HFFc6 (cell line): ENCODE measurements around the gene ARID2. TPM values are rescaled to one million over a fixed set of nuclear protein-coding genes. Genes with fewer than 3 reads are reported as not detected.

ENCODE experiments used
- DNase-seq: peaks from one replicate; pipeline ENCODE4 v3.0.0-alpha.2; 2018
- H3K27ac Mint-ChIP-seq: 2 replicates; pipeline ENCODE4 v1.8.0; 2020; ENCODE audit warnings: mild to moderate bottlenecking, mixed read lengths
- H3K27me3 Mint-ChIP-seq: 2 replicates; pipeline ENCODE4 v1.8.0; 2021; ENCODE audit warnings: mild to moderate bottlenecking, moderate library complexity, mixed read lengths; ENCODE audit not compliant: insufficient read depth
- H3K36me3 Mint-ChIP-seq: 2 replicates; pipeline ENCODE4 v1.8.0; 2021; ENCODE audit warnings: low read depth, mixed read lengths
- H3K4me1 Mint-ChIP-seq: 2 replicates; pipeline ENCODE4 v1.8.0; 2020; ENCODE audit warnings: low read depth, mixed read lengths
- H3K4me3 Mint-ChIP-seq: 2 replicates; pipeline ENCODE4 v1.8.0; 2020; ENCODE audit warnings: mild to moderate bottlenecking, moderate library complexity, mixed read lengths
- H3K9me3 Mint-ChIP-seq: 2 replicates; pipeline ENCODE4 v1.8.0; 2020; ENCODE audit warnings: mild to moderate bottlenecking, mixed read lengths
- total RNA-seq, 6 experiments: library from RNA; stranded (reverse); fragmentation: NEBNext Ultra II Directional; extraction: Animal tissue kit (Norgen Biotek cat#: 25700); gene quantifications; 2 replicates in 1 of 6; 3 replicates in 5 of 6; pipeline ENCODE4 v1.2.3, GENCODE V29; 2021
- TF ChIP-seq, protein P1 (sequence below): fragments of 200-600 bp; sonication (generic); IDR thresholded peaks from 2 replicates; pipeline ENCODE4 v1.5.0; 2021; ENCODE audit warnings: antibody characterized with exemption, mild to moderate bottlenecking

Gene ARID2
- total RNA-seq, 6 experiments from 2014 or later: 11.5 to 15.6 (median 14.0) TPM

DNA sequence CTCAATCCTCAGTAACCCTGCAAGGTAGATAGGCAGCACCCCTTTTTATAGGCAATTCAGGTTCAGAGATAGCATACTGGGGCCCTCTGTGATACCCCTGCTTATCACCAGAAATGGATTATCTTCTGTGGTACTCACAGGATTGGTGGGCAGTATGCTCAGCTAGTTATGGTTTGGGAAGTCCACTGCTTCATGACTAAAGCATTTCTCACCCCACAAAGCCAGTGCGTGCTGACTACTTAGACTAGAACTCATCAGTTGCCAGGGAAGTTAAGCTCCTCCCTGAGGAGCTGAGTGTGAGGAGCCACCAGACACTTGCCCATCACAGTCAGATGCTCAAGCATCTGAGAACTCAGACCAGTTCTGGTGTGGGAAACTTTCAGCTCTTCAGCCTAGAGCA, 184.6 kb downstream of the ARID2 start:
- TF ChIP-seq, protein P1, sequence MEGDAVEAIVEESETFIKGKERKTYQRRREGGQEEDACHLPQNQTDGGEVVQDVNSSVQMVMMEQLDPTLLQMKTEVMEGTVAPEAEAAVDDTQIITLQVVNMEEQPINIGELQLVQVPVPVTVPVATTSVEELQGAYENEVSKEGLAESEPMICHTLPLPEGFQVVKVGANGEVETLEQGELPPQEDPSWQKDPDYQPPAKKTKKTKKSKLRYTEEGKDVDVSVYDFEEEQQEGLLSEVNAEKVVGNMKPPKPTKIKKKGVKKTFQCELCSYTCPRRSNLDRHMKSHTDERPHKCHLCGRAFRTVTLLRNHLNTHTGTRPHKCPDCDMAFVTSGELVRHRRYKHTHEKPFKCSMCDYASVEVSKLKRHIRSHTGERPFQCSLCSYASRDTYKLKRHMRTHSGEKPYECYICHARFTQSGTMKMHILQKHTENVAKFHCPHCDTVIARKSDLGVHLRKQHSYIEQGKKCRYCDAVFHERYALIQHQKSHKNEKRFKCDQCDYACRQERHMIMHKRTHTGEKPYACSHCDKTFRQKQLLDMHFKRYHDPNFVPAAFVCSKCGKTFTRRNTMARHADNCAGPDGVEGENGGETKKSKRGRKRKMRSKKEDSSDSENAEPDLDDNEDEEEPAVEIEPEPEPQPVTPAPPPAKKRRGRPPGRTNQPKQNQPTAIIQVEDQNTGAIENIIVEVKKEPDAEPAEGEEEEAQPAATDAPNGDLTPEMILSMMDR: no peak
- H3K27me3 Mint-ChIP-seq: peaks cover 4% of the 10 kb centered on the region; the same call in 1 of the 2 replicates
- peak; percentile 82 for DNase-seq
- no peaks in the 10 kb centered on the region for H3K9me3 Mint-ChIP-seq
- H3K27ac Mint-ChIP-seq: peak overlapping the region; percentile 72
- H3K4me3 Mint-ChIP-seq: no peak overlapping the region; the same call in 1 of the 2 replicates
- peaks cover 5% of the 10 kb centered on the region for H3K36me3 Mint-ChIP-seq
- peaks cover 36% of the 10 kb centered on the region for H3K4me1 Mint-ChIP-seq

DNA sequence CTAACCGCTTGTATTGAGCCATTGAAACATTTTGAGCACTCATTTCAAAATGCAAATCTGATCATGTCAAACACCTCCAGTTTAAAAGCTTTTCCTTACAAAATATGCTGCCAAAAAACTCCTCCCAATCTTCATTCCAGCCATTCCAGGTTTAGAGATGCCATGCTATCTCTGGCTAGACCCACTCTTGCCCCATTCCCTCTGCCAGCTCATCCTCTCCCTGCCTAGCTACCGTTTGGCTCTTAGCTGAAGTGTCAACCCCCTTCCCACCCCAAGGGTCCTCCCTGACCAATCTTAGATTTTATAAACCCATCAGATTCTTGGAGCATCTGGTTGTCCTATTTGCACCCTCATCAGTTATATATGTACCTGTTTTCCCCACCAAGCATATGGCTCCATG, 185.9 kb downstream of the ARID2 start:
- TF ChIP-seq, protein P1: no peak
- Mint-ChIP-seq H3K4me3 (no peak overlapping the region; the same call in 1 of the 2 replicates), H3K27ac (peak overlapping the region; percentile 41), H3K36me3 (peaks cover 5% of the 10 kb centered on the region), H3K9me3 (no peaks in the 10 kb centered on the region), H3K27me3 (peaks cover 4% of the 10 kb centered on the region; the same call in 1 of the 2 replicates), H3K4me1 (peaks cover 30% of the 10 kb centered on the region)
- no peak for DNase-seq

DNA sequence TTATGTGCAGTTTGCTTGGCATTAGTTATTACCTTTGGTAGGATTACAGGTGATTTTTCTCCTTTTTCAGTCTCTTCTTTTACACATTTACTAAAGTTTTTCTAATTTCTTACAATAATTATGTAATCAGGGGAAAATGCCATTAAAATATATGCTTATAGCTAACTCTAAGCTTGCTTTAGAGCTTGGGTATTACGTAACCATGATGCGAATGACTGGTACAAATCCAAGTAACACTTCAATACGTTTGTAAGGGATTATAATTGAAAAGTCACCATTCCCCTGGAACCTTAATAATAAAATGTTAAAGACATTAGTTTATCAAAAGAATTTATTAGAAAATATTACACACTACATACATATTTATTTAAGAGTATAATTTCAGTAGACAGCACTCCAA, 189.3 kb downstream of the ARID2 start:
- Mint-ChIP-seq H3K27me3 (no peaks in the 10 kb centered on the region), H3K27ac (no peak overlapping the region), H3K36me3 (peaks cover 16% of the 10 kb centered on the region), H3K4me3 (no peak overlapping the region), H3K9me3 (no peaks in the 10 kb centered on the region), H3K4me1 (peaks cover 22% of the 10 kb centered on the region)
- DNase-seq: no peak
- TF ChIP-seq, protein P1: no peak

DNA sequence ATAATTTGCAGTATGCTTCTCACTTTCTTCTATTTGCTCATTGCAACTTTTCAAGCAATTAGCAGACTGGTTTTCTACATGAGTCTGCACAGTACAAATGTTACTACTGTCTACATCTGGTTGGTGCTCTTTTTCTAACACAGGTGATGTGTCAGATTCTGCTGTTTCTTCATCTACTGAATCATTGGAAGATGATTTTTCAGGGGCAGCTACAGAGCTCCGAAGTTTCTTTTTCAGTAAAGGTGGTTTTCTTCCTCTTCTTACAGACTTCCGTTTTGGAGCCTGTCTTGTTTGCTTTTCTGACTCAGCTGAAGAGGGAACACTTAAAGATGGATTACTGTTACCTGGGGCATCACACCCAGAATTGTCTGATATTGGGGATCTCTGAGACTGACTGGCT, 198.8 kb downstream of the ARID2 start:
- no peak overlapping the region for H3K4me3 Mint-ChIP-seq
- peaks cover 2% of the 10 kb centered on the region; the same call in 1 of the 2 replicates for H3K27me3 Mint-ChIP-seq

DNA sequence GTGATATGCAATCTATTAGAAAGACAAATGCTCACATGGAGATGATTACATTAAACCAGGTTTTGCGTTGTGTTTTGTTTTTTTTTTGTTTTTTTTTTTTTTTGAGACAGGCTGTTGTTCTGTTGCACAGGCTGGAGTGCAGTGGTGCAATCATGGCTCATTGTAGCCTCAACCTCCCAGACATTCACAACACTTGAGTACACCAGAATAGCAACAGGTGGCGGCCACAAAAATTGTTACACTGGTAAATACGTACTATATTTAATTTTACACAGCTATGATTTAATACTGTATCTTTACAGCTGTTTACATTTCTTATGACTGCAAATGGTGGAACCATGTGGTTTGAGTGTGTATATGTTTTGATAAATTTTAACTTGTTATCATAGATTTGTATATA, 200.9 kb downstream of the ARID2 start:
- Mint-ChIP-seq H3K27me3 (peaks cover 2% of the 10 kb centered on the region; the same call in 1 of the 2 replicates), H3K27ac (no peak overlapping the region), H3K9me3 (no peaks in the 10 kb centered on the region), H3K36me3 (peaks cover 39% of the 10 kb centered on the region), H3K4me3 (no peak overlapping the region), H3K4me1 (no peaks in the 10 kb centered on the region)
- TF ChIP-seq, protein P1: no peak
- DNase-seq: no peak

More for the DNA sequence above, 198.8 kb downstream of the ARID2 start:
- Mint-ChIP-seq H3K9me3 (no peaks in the 10 kb centered on the region), H3K27ac (no peak overlapping the region), H3K4me1 (no peaks in the 10 kb centered on the region), H3K36me3 (peaks cover 43% of the 10 kb centered on the region)
- DNase-seq: no peak
- TF ChIP-seq, protein P1: no peak
